Measurements from ENCODE around the gene QSOX2.

Gene QSOX2

GRCh38 chr9:136169495-136169894 lies 76.1 kb downstream of the QSOX2 start:
- in situ Hi-C loops (cut with HindIII; ENCODE audit: low sequenced_read_pairs) = no loop called here
- TF ChIP-seq CTCF (IDR thresholded peaks at IDR 0.05; ENCODE audit: low read depth, low read length) = no peak
- no peak overlapping the region for H3K4me3 ChIP-seq (ENCODE audit: low read depth, low read length)
- DNase-seq (ENCODE audit: low read depth, low spot score) = no peak

- no peak for DNase-seq (ENCODE audit: low read depth, low spot score)
- in situ Hi-C loops (cut with HindIII; ENCODE audit: low sequenced_read_pairs) = no loop called here
- no peak overlapping the region for H3K4me3 ChIP-seq (ENCODE audit: low read depth, low read length)
- no peak for TF ChIP-seq CTCF (IDR thresholded peaks at IDR 0.05; ENCODE audit: low read depth, low read length)
Observed at GRCh38 chr9:136163248-136163850, 82.3 kb downstream of the QSOX2 start.

GRCh38 chr9:136160995-136161610 lies 84.5 kb downstream of the QSOX2 start:
- in situ Hi-C loops (cut with HindIII; ENCODE audit: low sequenced_read_pairs) = no loop called here
- no peak for TF ChIP-seq CTCF (IDR thresholded peaks at IDR 0.05; ENCODE audit: low read depth, low read length)
- no peak for DNase-seq (ENCODE audit: low read depth, low spot score)
- no peak overlapping the region for H3K4me3 ChIP-seq (ENCODE audit: low read depth, low read length)

- no peak for DNase-seq (ENCODE audit: low read depth, low spot score)
- TF ChIP-seq CTCF (IDR thresholded peaks at IDR 0.05; ENCODE audit: low read depth, low read length) = no peak
- in situ Hi-C loops (cut with HindIII; ENCODE audit: low sequenced_read_pairs) = no loop called here
- no peak overlapping the region for H3K4me3 ChIP-seq (ENCODE audit: low read depth, low read length)
Observed at GRCh38 chr9:136160381-136160841, 85.2 kb downstream of the QSOX2 start.

- in situ Hi-C loops (cut with HindIII; ENCODE audit: low sequenced_read_pairs) = no loop called here
- no peak for DNase-seq (ENCODE audit: low read depth, low spot score)
- no peak for TF ChIP-seq CTCF (IDR thresholded peaks at IDR 0.05; ENCODE audit: low read depth, low read length)
- no peak overlapping the region for H3K4me3 ChIP-seq (ENCODE audit: low read depth, low read length)
Observed at GRCh38 chr9:136159851-136160250, 85.8 kb downstream of the QSOX2 start.

GRCh38 chr9:136157477-136158265 lies 87.9 kb downstream of the QSOX2 start:
- in situ Hi-C loops (cut with HindIII; ENCODE audit: low sequenced_read_pairs) = no loop called here
- DNase-seq (ENCODE audit: low read depth, low spot score) = no peak
- no peak for TF ChIP-seq CTCF (IDR thresholded peaks at IDR 0.05; ENCODE audit: low read depth, low read length)
- no peak overlapping the region for H3K4me3 ChIP-seq (ENCODE audit: low read depth, low read length)
